ENCODE data around the gene OR56A5.

Gene OR56A5

GRCh38 chr11:5923794-5924193, 44.5 kb downstream of the OR56A5 start:
- no peak for ATAC-seq
- no peak for TF ChIP-seq PPARA (CRISPR knock-in tag; IDR thresholded peaks at IDR 0.05; ENCODE audit: borderline replicate concordance)
- no peak for TF ChIP-seq SNAI2 (CRISPR knock-in tag; IDR thresholded peaks at IDR 0.05)
- no peak for TF ChIP-seq ZFP30 (CRISPR knock-in tag; IDR thresholded peaks at IDR 0.05)
- TF ChIP-seq, protein P1, sequence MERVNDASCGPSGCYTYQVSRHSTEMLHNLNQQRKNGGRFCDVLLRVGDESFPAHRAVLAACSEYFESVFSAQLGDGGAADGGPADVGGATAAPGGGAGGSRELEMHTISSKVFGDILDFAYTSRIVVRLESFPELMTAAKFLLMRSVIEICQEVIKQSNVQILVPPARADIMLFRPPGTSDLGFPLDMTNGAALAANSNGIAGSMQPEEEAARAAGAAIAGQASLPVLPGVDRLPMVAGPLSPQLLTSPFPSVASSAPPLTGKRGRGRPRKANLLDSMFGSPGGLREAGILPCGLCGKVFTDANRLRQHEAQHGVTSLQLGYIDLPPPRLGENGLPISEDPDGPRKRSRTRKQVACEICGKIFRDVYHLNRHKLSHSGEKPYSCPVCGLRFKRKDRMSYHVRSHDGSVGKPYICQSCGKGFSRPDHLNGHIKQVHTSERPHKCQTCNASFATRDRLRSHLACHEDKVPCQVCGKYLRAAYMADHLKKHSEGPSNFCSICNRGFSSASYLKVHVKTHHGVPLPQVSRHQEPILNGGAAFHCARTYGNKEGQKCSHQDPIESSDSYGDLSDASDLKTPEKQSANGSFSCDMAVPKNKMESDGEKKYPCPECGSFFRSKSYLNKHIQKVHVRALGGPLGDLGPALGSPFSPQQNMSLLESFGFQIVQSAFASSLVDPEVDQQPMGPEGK (CRISPR knock-in tag; IDR thresholded peaks at IDR 0.05; ENCODE audit: borderline replicate concordance): no peak
- TF ChIP-seq BACH2 (CRISPR knock-in tag; IDR thresholded peaks at IDR 0.05; ENCODE audit: borderline replicate concordance): no peak
- TF ChIP-seq GLIS3 (CRISPR knock-in tag; IDR thresholded peaks at IDR 0.05): no peak
- TF ChIP-seq ZNF8 (CRISPR knock-in tag; IDR thresholded peaks at IDR 0.05): no peak
- no peak for TF ChIP-seq CSRNP3 (CRISPR knock-in tag; IDR thresholded peaks at IDR 0.05)
- TF ChIP-seq ZNF565 (CRISPR knock-in tag; conservative IDR thresholded peaks at IDR 0.05; ENCODE audit: low read depth): no peak
- no peak for TF ChIP-seq CREB5 (CRISPR knock-in tag; IDR thresholded peaks at IDR 0.05; ENCODE audit: low read depth)
- TF ChIP-seq, protein P2, sequence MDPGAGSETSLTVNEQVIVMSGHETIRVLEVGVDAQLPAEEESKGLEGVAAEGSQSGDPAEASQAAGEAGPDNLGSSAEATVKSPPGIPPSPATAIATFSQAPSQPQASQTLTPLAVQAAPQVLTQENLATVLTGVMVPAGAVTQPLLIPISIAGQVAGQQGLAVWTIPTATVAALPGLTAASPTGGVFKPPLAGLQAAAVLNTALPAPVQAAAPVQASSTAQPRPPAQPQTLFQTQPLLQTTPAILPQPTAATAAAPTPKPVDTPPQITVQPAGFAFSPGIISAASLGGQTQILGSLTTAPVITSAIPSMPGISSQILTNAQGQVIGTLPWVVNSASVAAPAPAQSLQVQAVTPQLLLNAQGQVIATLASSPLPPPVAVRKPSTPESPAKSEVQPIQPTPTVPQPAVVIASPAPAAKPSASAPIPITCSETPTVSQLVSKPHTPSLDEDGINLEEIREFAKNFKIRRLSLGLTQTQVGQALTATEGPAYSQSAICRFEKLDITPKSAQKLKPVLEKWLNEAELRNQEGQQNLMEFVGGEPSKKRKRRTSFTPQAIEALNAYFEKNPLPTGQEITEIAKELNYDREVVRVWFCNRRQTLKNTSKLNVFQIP (CRISPR knock-in tag; IDR thresholded peaks at IDR 0.05; ENCODE audit: borderline replicate concordance, low read depth): no peak
- no peak for TF ChIP-seq TOX (CRISPR knock-in tag; IDR thresholded peaks at IDR 0.05; ENCODE audit: borderline replicate concordance)
- no peak for TF ChIP-seq ZC3H10 (CRISPR knock-in tag; IDR thresholded peaks at IDR 0.05)
- TF ChIP-seq OSR1 (CRISPR knock-in tag; IDR thresholded peaks at IDR 0.05): no peak
- no peak for TF ChIP-seq ZNF70 (CRISPR knock-in tag; IDR thresholded peaks at IDR 0.05)
- TF ChIP-seq RARB (CRISPR knock-in tag; IDR thresholded peaks at IDR 0.05): no peak

- TF ChIP-seq ESRRG (CRISPR knock-in tag; IDR thresholded peaks at IDR 0.05): no peak
- no peak for TF ChIP-seq PPARA (CRISPR knock-in tag; IDR thresholded peaks at IDR 0.05; ENCODE audit: borderline replicate concordance)
- TF ChIP-seq ZC3H10 (CRISPR knock-in tag; IDR thresholded peaks at IDR 0.05): no peak
- TF ChIP-seq OSR1 (CRISPR knock-in tag; IDR thresholded peaks at IDR 0.05): no peak
- TF ChIP-seq ZNF8 (CRISPR knock-in tag; IDR thresholded peaks at IDR 0.05): no peak
- ATAC-seq: no peak
These were observed 44.9 kb downstream of the OR56A5 start for GRCh38 chr11:5923427-5923776.

- ATAC-seq: no peak
- TF ChIP-seq ZFP3 (CRISPR knock-in tag; IDR thresholded peaks at IDR 0.05) (no peak), ZNF565 (CRISPR knock-in tag; conservative IDR thresholded peaks at IDR 0.05; ENCODE audit: low read depth) (no peak), TCF4 (CRISPR knock-in tag; IDR thresholded peaks at IDR 0.05; ENCODE audit: borderline replicate concordance) (no peak), ARNTL (CRISPR knock-in tag; IDR thresholded peaks at IDR 0.05; ENCODE audit: borderline replicate concordance, low read depth) (no peak), GLIS3 (CRISPR knock-in tag; IDR thresholded peaks at IDR 0.05) (no peak), TSHZ2 (CRISPR knock-in tag; IDR thresholded peaks at IDR 0.05) (no peak), ZNF8 (CRISPR knock-in tag; IDR thresholded peaks at IDR 0.05) (no peak), CSRNP3 (CRISPR knock-in tag; IDR thresholded peaks at IDR 0.05) (no peak), ISL1 (CRISPR knock-in tag; IDR thresholded peaks at IDR 0.05) (no peak), RARB (CRISPR knock-in tag; IDR thresholded peaks at IDR 0.05) (no peak), OSR1 (CRISPR knock-in tag; IDR thresholded peaks at IDR 0.05) (no peak), CREB5 (CRISPR knock-in tag; IDR thresholded peaks at IDR 0.05; ENCODE audit: low read depth) (no peak), ZNF70 (CRISPR knock-in tag; IDR thresholded peaks at IDR 0.05) (no peak)
These were observed 45.4 kb downstream of the OR56A5 start for GRCh38 chr11:5922749-5923426.

All from SK-N-SH treated with all-trans-retinoic acid at 6 μM for 48 hours (cell line).